K562 (cell line): ENCODE data around the gene IMMP2L. TPM values are rescaled to one million over a fixed set of nuclear protein-coding genes. Genes with fewer than 3 reads are reported as not detected.

Experiments used
- ATAC-seq: fragments of 200-7000 bp; cut with Tn5 transposase; 3 replicates; pipeline ENCODE4 v1.9.1; 2020; ENCODE audit warnings: moderate library complexity
- BruUV-seq: library from RNA; stranded (reverse); fragments of 400-500 nt; replicated peaks from 2 replicates; lab custom pipeline; 2021; lab: Mats Ljungman, UMichigan
- CTCF ChIA-PET: fragments of 300-600 bp; formaldehyde crosslinking; extraction: SDS; loops from one replicate; lab custom pipeline; 2021; ENCODE audit warnings: low intra/inter-chr PET ratio; lab: Yijun Ruan, JAX
- POLR2A ChIA-PET: fragments of 300-600, 350-650 bp; sonication (Branson Sonifier 250); formaldehyde crosslinking; extraction: SDS; loops from one replicate; lab custom pipeline; 2021; ENCODE audit warnings: antibody characterized with exemption, inconsistent platforms; lab: Yijun Ruan, JAX
- DNase-seq, 4 experiments: peaks; one replicate each; pipeline versions ENCODE4 v3.0.0 to v3.0.0-alpha.2; 2011 to 2018; ENCODE audit warnings: low spot score in 3 of 4, mixed read lengths in 3 of 4; ENCODE audit errors: extremely low read depth in 1 of 4
- FAIRE-seq: peaks from 2 replicates; lab custom pipeline; 2011; peaks lifted over from hg19 to GRCh38; lab: Jason Lieb, UNC
- H2AFZ ChIP-seq: 2 replicates; pipeline ENCODE4 v1.6.0; 2011; ENCODE audit warnings: low read depth, low read length, control low read depth, inconsistent platforms
- H3K27ac ChIP-seq: fragments of 200-600 bp; 3 replicates; pipeline ENCODE4 v1.8.0; 2011; ENCODE audit warnings: low read depth, mild to moderate bottlenecking, control low read depth, inconsistent platforms, low read length, moderate library complexity, mixed read lengths; ENCODE audit errors: extremely low read depth
- H3K27me3 ChIP-seq, 2 experiments: fragments of 300-600 bp in 1 of 2; 2 replicates in 1 of 2; 3 replicates in 1 of 2; pipeline versions ENCODE4 v1.6.0 to v1.8.0; 2011; ENCODE audit warnings: inconsistent platforms in 2 of 2, low read length in 2 of 2, mild to moderate bottlenecking in 1 of 2, mixed read lengths in 1 of 2, moderate library complexity in 1 of 2; ENCODE audit not compliant: control insufficient read depth in 2 of 2, insufficient read depth in 2 of 2
- H3K36me3 ChIP-seq: fragments of 300-600 bp; 3 replicates; pipeline ENCODE4 v1.8.0; 2011; ENCODE audit warnings: mild to moderate bottlenecking, low read length, inconsistent platforms; ENCODE audit not compliant: control insufficient read depth, insufficient read depth
- H3K4me1 ChIP-seq, 2 experiments: fragments of 200-600 bp in 1 of 2; replicated peaks in 1 of 2; 2 replicates in 1 of 2; 3 replicates in 1 of 2; pipeline versions ENCODE4 v1.5.1 to v1.8.0; 2011; ENCODE audit warnings: inconsistent platforms in 2 of 2, low read length in 2 of 2, mild to moderate bottlenecking in 1 of 2, mixed read lengths in 1 of 2, moderate library complexity in 1 of 2; ENCODE audit not compliant: control insufficient read depth in 2 of 2, insufficient read depth in 2 of 2
- H3K4me2 ChIP-seq: 2 replicates; pipeline ENCODE4 v1.6.1; 2011; ENCODE audit warnings: low read length, control low read depth, inconsistent platforms, mixed read lengths; ENCODE audit not compliant: insufficient read depth
- H3K4me3 ChIP-seq: fragments of 200-600 bp; sonication (generic), shearing (Covaris generic); 2 replicates; pipeline ENCODE4 v1.5.1; 2016; ENCODE audit warnings: control low read depth, inconsistent platforms
- H3K79me2 ChIP-seq: fragments of 200-600 bp; 3 replicates; pipeline ENCODE4 v1.8.0; 2011; ENCODE audit warnings: low read length, inconsistent platforms; ENCODE audit not compliant: control insufficient read depth, insufficient read depth
- H3K9ac ChIP-seq, 2 experiments: 2 replicates each; pipeline versions ENCODE4 v1.6.0 to v1.6.1; 2011; ENCODE audit warnings: low read depth in 2 of 2, low read length in 2 of 2, control low read depth in 1 of 2, inconsistent platforms in 1 of 2, mild to moderate bottlenecking in 1 of 2, mixed read lengths in 1 of 2; ENCODE audit not compliant: insufficient read depth in 1 of 2
- H3K9me1 ChIP-seq: one replicate; pipeline ENCODE4 v1.6.0; 2011; ENCODE audit warnings: inconsistent platforms, mild to moderate bottlenecking, low read length, moderate library complexity; ENCODE audit not compliant: control insufficient read depth, insufficient read depth
- H3K9me3 ChIP-seq: replicated peaks from 2 replicates; pipeline ENCODE4 v1.5.1; 2011; ENCODE audit warnings: low read depth, low read length, inconsistent platforms; ENCODE audit not compliant: control insufficient read depth, insufficient read depth
- H4K20me1 ChIP-seq: replicated peaks from 2 replicates; pipeline ENCODE4 v1.6.1; 2011; ENCODE audit warnings: low read length, inconsistent platforms, mixed read lengths; ENCODE audit not compliant: control insufficient read depth, insufficient read depth
- ASH1L ChIP-seq: fragments of 450-650 bp; IDR thresholded peaks from 2 replicates; pipeline ENCODE4 v1.6.1; 2018; ENCODE audit warnings: borderline replicate concordance, mild to moderate bottlenecking, low read depth; ENCODE audit not compliant: partially characterized antibody
- CBFA2T3 ChIP-seq: fragments of 450-650 bp; IDR thresholded peaks from 2 replicates; pipeline ENCODE4 v1.6.1; 2017
- DMBX1 ChIP-seq: fragments of 250-450 bp; sonication (Bioruptor Pico); IDR thresholded peaks from 2 replicates; pipeline ENCODE4 v1.8.0; 2022; ENCODE audit warnings: inconsistent platforms, mild to moderate bottlenecking, moderate library complexity, borderline replicate concordance
- FOXM1 ChIP-seq, 2 experiments: fragments of 450-650 bp in 1 of 2; sonication (generic) in 1 of 2; formaldehyde crosslinking in 1 of 2; IDR thresholded peaks; 2 replicates each; pipeline versions ENCODE4 v1.6.1 to v1.9.0; 2017 to 2022; ENCODE audit warnings: low read depth in 2 of 2, mild to moderate bottlenecking in 2 of 2, missing genetic modification reagents in 1 of 2, moderate library complexity in 1 of 2
- HDAC2 ChIP-seq: fragments of 450-650 bp; IDR thresholded peaks from 2 replicates; pipeline ENCODE4 v1.6.1; 2016; ENCODE audit warnings: mild to moderate bottlenecking
- MAFK ChIP-seq: IDR thresholded peaks from 2 replicates; pipeline ENCODE4 v1.6.1; 2011; ENCODE audit warnings: low read length, improper control_type of control experiment
- MCM3 ChIP-seq: fragments of 450-650 bp; IDR thresholded peaks from 2 replicates; pipeline ENCODE4 v1.6.1; 2016
- PML ChIP-seq: IDR thresholded peaks from 2 replicates; pipeline ENCODE4 v1.6.1; 2012; ENCODE audit warnings: low read length, inconsistent platforms
- POLR2A ChIP-seq: fragments of 450-650 bp; conservative IDR thresholded peaks from 2 replicates; pipeline ENCODE4 v1.6.1; 2016
- TAL1 ChIP-seq: fragments of 450-650 bp; IDR thresholded peaks from 2 replicates; pipeline ENCODE4 v1.6.1; 2016; ENCODE audit warnings: mild to moderate bottlenecking
- TRIM24 ChIP-seq, 2 experiments: fragments of 450-650 bp; IDR thresholded peaks; 2 replicates each; pipeline ENCODE4 v1.6.1; 2016
- ZNF134 ChIP-seq: fragments of 250-450 bp; sonication (Bioruptor Pico); conservative IDR thresholded peaks from 2 replicates; pipeline ENCODE4 v1.4.0; 2020
- ZNF3 ChIP-seq: fragments of 250-450 bp; sonication (Bioruptor Pico); IDR thresholded peaks from 2 replicates; pipeline ENCODE4 v1.5.0; 2021; ENCODE audit warnings: mild to moderate bottlenecking, moderate library complexity
- ZNF436 ChIP-seq: fragments of 250-450, 450-650 bp; sonication (Bioruptor Pico); formaldehyde crosslinking; IDR thresholded peaks from 2 replicates; pipeline ENCODE4 v1.7.0; 2020; ENCODE audit warnings: mild to moderate bottlenecking
- WGBS: fragments of 100-300 bp; shearing (Covaris generic); methylation state at CpG from one replicate; pipeline ENCODE4 v1.1.6; 2016; ENCODE audit warnings: low coverage, mixed read lengths; ENCODE audit not compliant: insufficient coverage; ENCODE audit errors: missing lambda C conversion rate; 5-methylcytosine and 5-hydroxymethylcytosine counted together
- in situ Hi-C: fragments of 300-500 bp; cut with MboI; formaldehyde crosslinking; loops from 4 replicates; pipeline ENCODE4 v1.15.0; 2018; ENCODE audit warnings: inconsistent platforms, mixed read lengths
- intact Hi-C: fragments of 100-400 bp; cut with micrococcal nuclease; formaldehyde crosslinking; loops from 2 replicates; pipeline ENCODE4 v1.14.2; 2022
- polyA plus RNA-seq, 8 experiments: library from polyadenylated mRNA; depleted of rRNA in 4 of 8; stranded (reverse) in 5 of 8; unstranded in 3 of 8; fragments of >200 nt; fragmentation: Nextera tagmentation in 2 of 8; fragmentation: Illumina TruSeq in 1 of 8; extraction: Ambion mirVana in 2 of 8; extraction: Trizol in 1 of 8; gene quantifications; 2 replicates each; pipeline versions ENCODE4 v1.2.1 to v1.2.3, GENCODE V29; 2011 to 2014; ENCODE audit warnings: inconsistent platforms in 1 of 8, missing spikeins in 1 of 8
- total RNA-seq, 7 experiments: library from RNA; depleted of rRNA in 6 of 7; stranded (reverse); fragments of >200 nt in 6 of 7; fragmentation: Illumina TruSeq in 2 of 7; extraction: Trizol in 2 of 7; gene quantifications; 2 replicates each; pipeline versions ENCODE4 v1.2.1 to v1.2.3, GENCODE V29; 2011 to 2021; ENCODE audit warnings: low replicate concordance in 1 of 7
- TF ChIP-seq, protein P1 (sequence below): IDR thresholded peaks from 2 replicates; pipeline ENCODE4 v1.6.1; 2016; ENCODE audit warnings: missing genetic modification characterization, missing compliant biosample characterization
- TF ChIP-seq, protein P2 (sequence below): fragments of 250-450 bp; sonication (Bioruptor Pico); IDR thresholded peaks from 2 replicates; pipeline ENCODE4 v1.4.0; 2020; ENCODE audit warnings: mild to moderate bottlenecking

The IMMP2L gene
- total and polyA plus RNA-seq, 9 of the 15 experiments (the other 6 are each of a cell fraction or from before 2014, with no cell fraction given) = 29.7 to 116 (median 53.0) TPM

DNA sequence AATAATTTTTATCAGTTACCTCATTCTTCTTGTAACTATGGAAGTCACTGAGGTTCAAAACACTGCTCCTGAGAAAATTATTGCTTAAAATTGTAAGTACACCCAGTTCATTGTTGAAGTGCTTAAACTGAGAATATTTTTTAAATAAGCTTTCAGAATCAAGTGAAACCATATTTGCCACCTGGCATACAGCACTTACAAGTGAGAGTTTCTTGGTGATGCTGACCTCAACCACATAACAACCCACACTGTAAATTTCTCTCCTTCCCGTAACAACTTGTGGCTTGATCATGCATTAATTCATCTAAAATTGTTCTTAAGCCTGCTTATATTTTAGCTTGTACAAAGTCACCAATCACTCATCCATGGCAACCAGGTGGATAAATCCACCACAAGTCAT lies 34.0 kb downstream of the IMMP2L start:
- Histone ChIP-seq H3K4me1 (peaks cover 0 to 29% of the 10 kb centered on the region in 2 experiments; a peak in 3 of 5 replicates), H3K4me2 (no peak overlapping the region), H2AFZ (no peak overlapping the region), H3K27me3 (no peaks in the 10 kb centered on the region), H3K79me2 (no peaks in the 10 kb centered on the region), H4K20me1 (no peaks in the 10 kb centered on the region), H3K9ac (no peak overlapping the region), H3K9me1 (no peaks in the 10 kb centered on the region), H3K9me3 (no peaks in the 10 kb centered on the region), H3K27ac (no peak overlapping the region), H3K36me3 (0 out of 3 replicates have a peak, but pooled peaks cover 3% of the 10 kb centered on the region), H3K4me3 (no peak overlapping the region)
- in situ Hi-C loops (no loop called here), intact Hi-C loops (no loop called here)
- 100% methylated on average over 1 of the region's 1 CpG for WGBS
- CTCF ChIA-PET = no interaction called here
- FAIRE-seq (no peak), DNase-seq (no peak), ATAC-seq (no peak)
- TF ChIP-seq HDAC2 (no peak), PML (0 out of 2 replicates have a peak, but pooled peaks have one; percentile 14), ZNF436 (CRISPR knock-in tag) (no peak), POLR2A (peak; percentile 52; the same call in 1 of the 2 replicates), FOXM1 (IDR thresholded peaks at IDR 0.05; ENCODE audit: low read depth) (no peak), FOXM1 (CRISPR knock-in tag; IDR thresholded peaks at IDR 0.05; ENCODE audit: low read depth) (no peak)
- BruUV-seq = no TSS peak
- POLR2A ChIA-PET = interaction anchor here (0.7 to 1.0 kb wide), 3 partner anchors 42 to 408 kb away, joined by 3 read pairs; no protein-coding TSS in a partner anchor

DNA sequence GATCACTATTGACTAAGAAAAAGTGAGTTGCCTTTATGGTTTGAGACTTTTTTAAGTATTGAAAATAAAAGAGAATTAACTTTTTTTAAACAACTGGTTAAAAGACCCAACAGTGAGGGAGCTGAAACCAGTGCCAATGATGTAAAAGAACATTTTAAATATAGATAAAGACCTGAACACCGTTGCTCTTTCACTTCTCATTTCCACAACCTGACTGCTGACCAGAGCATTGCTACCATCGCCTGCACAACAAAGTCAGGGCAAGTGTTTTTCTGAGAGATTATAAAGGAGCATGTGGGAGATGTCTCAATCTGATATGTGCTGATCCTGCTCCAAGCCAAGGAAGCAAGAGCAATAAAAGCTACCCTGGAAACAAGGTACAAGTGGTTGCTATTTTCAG lies 34.7 kb downstream of the IMMP2L start:
- H3K27me3 ChIP-seq = no peaks in the 10 kb centered on the region
- peaks cover 0 to 28% of the 10 kb centered on the region in 2 experiments; a peak in 3 of 5 replicates for H3K4me1 ChIP-seq
- H2AFZ ChIP-seq = no peak overlapping the region
- 0 out of 3 replicates have a peak, but pooled peaks cover 3% of the 10 kb centered on the region for H3K36me3 ChIP-seq
- no peak overlapping the region for H3K27ac ChIP-seq
- ATAC-seq (peak; percentile 78), FAIRE-seq (no peak), DNase-seq (peak in 2 of 4 experiments; percentile 35 to 59)
- 5% methylated on average over 2 of the region's 2 CpGs for WGBS
- H3K9me3 ChIP-seq = no peaks in the 10 kb centered on the region
- intact Hi-C loops (no loop called here), in situ Hi-C loops (no loop called here)
- POLR2A ChIA-PET = interaction anchor here (0.7 to 1.0 kb wide), 4 partner anchors 43 to 407 kb away, joined by 3 read pairs; no protein-coding TSS in a partner anchor
- no peak overlapping the region for H3K4me3 ChIP-seq
- no TSS peak for BruUV-seq
- H3K9ac ChIP-seq = no peak overlapping the region
- H3K79me2 ChIP-seq = no peaks in the 10 kb centered on the region
- H3K9me1 ChIP-seq = no peaks in the 10 kb centered on the region
- H4K20me1 ChIP-seq = no peaks in the 10 kb centered on the region
- CTCF ChIA-PET = no interaction called here
- H3K4me2 ChIP-seq = no peak overlapping the region
- TF ChIP-seq, protein P1, sequence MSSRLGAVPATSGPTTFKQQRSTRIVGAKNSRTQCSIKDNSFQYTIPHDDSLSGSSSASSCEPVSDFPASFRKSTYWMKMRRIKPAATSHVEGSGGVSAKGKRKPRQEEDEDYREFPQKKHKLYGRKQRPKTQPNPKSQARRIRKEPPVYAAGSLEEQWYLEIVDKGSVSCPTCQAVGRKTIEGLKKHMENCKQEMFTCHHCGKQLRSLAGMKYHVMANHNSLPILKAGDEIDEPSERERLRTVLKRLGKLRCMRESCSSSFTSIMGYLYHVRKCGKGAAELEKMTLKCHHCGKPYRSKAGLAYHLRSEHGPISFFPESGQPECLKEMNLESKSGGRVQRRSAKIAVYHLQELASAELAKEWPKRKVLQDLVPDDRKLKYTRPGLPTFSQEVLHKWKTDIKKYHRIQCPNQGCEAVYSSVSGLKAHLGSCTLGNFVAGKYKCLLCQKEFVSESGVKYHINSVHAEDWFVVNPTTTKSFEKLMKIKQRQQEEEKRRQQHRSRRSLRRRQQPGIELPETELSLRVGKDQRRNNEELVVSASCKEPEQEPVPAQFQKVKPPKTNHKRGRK (tag) = no peak
- TF ChIP-seq ASH1L (no peak), DMBX1 (CRISPR knock-in tag) (no peak), TRIM24 (IDR thresholded peaks at IDR 0.05) (no peak), TAL1 (0 out of 2 replicates have a peak, but pooled peaks have one; percentile 7), CBFA2T3 (peak; percentile 44; the same call in 1 of the 2 replicates), ZNF3 (CRISPR knock-in tag) (no peak), MCM3 (no peak), ZNF134 (CRISPR knock-in tag) (no peak), MAFK (no peak)
- TF ChIP-seq, protein P2, sequence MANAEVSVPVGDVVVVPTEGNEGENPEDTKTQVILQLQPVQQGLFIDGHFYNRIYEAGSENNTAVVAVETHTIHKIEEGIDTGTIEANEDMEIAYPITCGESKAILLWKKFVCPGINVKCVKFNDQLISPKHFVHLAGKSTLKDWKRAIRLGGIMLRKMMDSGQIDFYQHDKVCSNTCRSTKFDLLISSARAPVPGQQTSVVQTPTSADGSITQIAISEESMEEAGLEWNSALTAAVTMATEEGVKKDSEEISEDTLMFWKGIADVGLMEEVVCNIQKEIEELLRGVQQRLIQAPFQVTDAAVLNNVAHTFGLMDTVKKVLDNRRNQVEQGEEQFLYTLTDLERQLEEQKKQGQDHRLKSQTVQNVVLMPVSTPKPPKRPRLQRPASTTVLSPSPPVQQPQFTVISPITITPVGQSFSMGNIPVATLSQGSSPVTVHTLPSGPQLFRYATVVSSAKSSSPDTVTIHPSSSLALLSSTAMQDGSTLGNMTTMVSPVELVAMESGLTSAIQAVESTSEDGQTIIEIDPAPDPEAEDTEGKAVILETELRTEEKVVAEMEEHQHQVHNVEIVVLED (CRISPR knock-in tag) = no peak
